ENCODE measurements around the gene RFX3.

- no peak for TF ChIP-seq CTCF (IDR thresholded peaks at IDR 0.05; ENCODE audit: insufficient read depth, low read depth, low read length)
- no peak for TF ChIP-seq EZH2 (IDR thresholded peaks at IDR 0.05; ENCODE audit: insufficient read depth, low read length)
Observed at GRCh38 chr9:3410461-3410860, 115.3 kb downstream of the RFX3 start.

Measured in astrocyte (in vitro differentiated cells and primary cell).